ENCODE measurements around the gene MRPL57.

GRCh38 chr13:21218351-21219035, 42.0 kb downstream of the MRPL57 start:
- no peak for TF ChIP-seq CTCF (IDR thresholded peaks at IDR 0.05)
- TF ChIP-seq POLR2A (IDR thresholded peaks at IDR 0.05) = no peak
